Stimulated activated CD4-positive, alpha-beta T cell treated with anti-CD3 and anti-CD28 coated beads, Interleukin-4, amount 100 ng/mL, for 48 hours (primary cell): Measurements from ENCODE around the gene KLHL10.
"Not testable (repeated sequence)": the region's sequence is repeated elsewhere in the genome, so short reads cannot be mapped to it uniquely, and the experiment has no call there.

Experiments used
- DNase-seq, 2 donors: peaks; one replicate each; pipeline ENCODE4 v3.0.0-alpha.2; 2020; ENCODE audit warnings: low read depth in 2 of 2

Gene KLHL10

DNA sequence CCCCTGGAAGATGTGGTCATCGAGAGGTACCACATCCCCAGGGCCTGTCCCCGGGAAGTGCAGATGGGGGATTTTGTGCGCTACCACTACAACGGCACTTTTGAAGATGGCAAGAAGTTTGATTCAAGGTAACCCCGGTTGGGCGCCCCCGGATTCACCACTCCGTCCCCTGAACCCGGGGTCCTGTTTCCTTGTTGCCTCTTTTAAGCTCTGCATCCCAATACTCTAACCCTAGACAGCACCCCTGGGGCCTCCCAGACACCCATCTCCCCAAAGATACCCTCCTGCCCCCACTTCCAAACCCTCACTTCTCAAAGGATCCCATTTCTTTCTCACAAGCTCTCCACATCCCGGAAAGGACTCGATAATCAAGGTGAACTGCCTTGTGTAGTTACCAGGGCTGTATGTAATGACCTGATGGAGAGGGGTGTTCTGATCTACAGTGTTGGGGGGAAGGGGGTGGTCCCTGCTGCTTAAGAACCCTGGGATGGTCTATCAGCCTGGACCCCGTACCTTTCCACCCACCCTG is 24.4 kb upstream of the KLHL10 start:
- no peak for DNase-seq

DNA sequence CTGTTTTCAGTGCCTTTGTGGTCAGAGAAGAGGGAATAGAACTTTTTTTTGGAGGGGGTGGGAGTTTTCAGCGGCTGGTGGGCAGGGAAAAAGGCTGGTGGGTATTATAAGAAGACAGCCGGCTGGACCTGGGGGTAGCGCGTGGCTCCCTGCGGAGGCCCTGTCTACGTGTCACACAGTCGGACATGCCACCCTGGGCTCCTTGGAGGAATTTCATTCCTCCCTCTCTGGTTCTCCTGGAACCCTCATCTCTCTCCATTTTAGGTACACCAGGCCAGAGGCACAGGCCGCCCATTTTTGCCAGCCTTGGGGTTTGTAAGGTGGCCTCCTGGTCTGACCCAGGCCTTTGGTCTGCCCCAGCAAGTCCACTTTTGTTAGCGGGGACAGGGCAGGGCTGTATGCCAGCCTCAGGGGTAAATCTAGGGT is 23.9 kb upstream of the KLHL10 start:
- no peak for DNase-seq

DNA sequence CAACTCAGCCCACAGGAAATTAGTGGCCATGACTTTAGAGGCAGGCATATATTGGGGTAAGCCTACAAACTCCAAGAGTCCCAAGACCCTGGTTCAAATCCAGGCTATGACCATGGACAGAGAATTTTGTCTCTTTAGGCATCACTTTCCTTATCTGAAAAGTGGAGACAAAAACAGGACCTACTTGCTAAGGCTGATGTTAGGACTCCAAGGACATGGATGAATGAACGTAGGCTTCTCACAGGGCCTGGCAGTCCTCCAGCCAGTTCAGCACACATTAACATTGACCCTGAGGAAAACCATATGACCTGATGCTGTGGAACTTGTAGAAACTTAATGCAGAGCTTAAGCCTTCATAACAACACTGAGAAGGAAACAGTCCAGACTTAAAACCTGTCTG is 23.4 kb upstream of the KLHL10 start:
- no peak for DNase-seq

DNA sequence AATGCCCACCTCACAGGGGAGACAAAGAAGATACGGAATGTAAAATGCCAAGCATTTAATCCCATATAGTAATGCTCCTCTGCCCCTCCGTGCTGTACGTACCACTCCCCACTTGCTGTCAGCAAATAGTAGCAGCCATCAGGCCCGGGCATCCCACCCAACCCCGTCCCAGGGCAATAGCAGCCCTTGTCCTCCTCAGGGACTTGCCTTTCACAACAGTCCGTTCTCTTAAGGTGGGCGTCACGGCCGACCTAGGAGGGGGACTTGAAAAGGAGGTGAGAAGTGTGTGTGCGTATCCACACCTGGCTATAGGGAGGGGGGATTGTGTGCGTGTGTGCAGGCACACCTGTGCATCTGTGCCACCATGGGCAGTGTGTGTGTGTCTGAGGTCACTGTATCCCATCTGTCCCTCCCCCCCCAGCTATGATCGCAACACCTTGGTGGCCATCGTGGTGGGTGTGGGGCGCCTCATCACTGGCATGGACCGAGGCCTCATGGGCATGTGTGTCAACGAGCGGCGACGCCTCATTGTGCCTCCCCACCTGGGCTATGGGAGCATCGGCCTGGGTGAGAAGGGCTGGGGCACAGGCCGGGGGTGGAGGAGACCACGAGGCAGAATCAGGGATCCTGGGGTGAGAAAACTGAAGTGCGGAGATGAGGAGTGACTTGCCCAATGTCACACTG is 20.8 kb upstream of the KLHL10 start:
- DNase-seq, result no peak

DNA sequence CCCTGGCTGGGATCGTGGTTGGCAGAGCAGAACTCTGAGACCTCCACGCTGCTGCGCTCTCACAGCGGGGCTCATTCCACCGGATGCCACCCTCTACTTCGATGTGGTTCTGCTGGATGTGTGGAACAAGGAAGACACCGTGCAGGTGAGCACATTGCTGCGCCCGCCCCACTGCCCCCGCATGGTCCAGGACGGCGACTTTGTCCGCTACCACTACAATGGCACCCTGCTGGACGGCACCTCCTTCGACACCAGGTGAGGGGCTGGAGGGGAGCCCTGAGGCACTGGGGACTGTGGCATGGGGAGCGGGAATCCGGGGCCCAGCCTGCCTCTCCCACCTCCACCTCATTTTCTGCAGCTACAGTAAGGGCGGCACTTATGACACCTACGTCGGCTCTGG is 19.6 kb upstream of the KLHL10 start:
- DNase-seq, result no peak

DNA sequence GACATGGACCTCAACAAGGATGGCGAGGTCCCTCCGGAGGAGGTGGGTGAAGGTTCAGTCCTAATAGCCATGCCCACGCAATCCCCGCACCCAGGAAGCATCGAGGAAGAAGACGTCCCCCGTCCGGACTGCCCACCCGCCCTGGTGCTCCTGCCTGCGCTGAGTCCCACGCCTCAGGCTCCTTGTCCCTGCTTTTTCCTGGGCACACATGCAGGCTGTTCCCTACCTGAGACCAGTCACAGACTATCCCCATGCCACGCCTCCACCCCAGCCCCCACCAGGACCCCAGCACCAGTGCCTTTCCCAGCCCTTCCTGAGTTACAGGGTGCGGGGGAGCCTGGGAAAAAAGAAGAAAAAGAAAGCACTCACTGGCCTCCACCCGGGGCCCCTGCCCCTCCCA is 15.8 kb upstream of the KLHL10 start:
- no peak for DNase-seq

DNA sequence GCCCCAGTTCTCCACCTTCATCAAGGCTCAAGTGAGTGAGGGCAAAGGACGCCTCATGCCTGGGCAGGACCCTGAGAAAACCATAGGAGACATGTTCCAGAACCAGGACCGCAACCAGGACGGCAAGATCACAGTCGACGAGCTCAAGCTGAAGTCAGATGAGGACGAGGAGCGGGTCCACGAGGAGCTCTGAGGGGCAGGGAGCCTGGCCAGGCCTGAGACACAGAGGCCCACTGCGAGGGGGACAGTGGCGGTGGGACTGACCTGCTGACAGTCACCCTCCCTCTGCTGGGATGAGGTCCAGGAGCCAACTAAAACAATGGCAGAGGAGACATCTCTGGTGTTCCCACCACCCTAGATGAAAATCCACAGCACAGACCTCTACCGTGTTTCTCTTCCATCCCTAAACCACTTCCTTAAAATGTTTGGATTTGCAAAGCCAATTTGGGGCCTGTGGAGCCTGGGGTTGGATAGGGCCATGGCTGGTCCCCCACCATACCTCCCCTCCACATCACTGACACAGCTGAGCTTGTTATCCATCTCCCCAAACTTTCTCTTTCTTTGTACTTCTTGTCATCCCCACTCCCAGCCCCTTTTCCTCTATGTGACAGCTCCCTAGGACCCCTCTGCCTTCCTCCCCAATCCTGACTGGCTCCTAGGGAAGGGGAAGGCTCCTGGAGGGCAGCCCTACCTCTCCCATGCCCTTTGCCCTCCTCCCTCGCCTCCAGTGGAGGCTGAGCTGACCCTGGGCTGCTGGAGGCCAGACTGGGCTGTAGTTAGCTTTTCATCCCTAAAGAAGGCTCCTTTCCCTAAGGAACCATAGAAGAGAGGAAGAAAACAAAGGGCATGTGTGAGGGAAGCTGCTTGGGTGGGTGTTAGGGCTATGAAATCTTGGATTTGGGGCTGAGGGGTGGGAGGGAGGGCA is 15.1 kb upstream of the KLHL10 start:
- DNase-seq, result no peak

DNA sequence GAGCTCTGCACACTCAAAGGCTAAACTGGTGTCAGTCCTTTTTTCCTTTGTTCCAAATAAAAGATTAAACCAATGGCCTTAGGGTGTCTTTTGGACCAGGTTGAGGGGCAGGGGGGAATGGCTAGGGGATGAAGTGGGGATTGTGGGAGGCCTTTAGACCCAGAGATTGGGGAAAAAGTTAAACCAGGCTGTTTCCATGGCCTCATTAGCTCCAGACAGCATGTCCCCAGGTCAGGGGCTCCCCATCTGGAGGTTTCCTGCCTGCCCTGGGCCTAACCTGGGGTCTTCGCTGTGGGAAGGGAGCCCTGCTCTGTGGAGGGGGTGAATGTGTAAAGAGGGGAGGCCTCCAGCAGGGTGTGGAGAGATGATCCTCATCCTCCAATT is 14.5 kb upstream of the KLHL10 start:
- DNase-seq, result no peak

DNA sequence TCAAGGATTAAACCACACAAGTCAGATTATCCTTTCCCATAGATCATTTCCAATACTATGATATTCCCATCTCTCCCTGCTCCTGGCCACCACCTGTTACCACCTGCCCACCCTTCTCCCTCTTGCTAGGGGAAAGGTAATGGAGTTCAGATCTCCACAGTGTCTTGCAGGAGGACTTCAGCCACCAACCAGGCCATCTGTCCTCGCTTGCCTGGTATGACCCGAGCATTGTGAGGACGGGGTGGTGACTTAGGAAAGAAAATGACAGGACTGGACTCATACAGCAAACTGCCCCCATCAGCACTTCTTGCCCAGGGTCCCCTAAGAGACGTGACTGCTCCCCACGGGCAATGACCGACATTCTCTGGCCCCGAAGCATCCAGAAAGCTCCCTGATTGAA is 14.0 kb upstream of the KLHL10 start:
- DNase-seq, result no peak

DNA sequence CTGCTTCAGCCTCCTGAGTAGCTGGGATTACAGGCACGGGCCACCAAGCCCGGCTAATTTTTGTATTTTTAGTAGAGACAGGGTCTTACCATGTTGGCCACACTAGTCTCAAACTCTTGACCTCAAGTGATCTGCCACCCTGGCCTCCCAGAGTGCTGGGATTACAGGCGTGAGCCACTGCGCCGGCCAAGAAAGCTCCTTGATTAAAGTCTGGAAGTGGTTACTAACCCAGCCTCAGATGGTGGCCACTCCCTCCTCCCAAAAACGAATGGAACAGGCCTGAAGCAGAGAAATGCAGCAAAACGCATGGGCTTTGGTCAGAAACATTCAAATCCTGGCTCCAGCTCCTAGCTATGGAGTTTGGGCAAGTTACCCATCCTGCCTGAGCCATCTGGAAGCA is 13.5 kb upstream of the KLHL10 start:
- no peak for DNase-seq

DNA sequence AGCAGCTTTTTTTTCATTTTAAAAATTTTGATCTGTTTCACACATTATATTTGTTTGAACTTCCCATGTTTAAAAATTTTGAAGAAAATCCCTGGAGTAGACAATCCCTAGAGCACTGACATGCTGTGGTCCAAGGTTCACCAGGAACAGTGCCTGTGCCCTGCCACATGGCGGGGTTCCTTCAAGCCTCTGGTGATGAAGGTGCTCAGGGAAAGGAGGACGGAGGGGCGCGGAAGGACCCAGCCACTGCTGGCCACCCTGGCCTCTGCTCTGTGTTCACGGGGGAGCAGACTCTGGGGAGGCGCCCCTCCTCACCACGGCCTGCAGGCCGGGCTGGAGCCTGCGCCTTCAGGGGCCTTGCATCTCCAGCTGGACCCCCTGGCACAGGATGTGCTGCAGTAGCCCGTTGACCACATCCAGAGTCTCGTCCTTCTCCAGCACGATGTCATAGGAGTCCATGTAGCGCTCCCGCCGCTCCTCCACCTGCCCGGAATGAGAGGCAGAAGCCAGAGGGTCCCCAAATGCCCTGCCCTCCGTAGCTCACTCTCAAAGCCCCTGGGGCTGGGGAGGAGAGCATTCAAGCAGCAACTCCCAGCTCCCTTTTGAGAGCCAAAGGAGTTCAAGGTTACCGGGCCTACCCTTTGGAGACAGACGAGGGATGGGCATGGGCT is 12.3 kb upstream of the KLHL10 start:
- no peak for DNase-seq

DNA sequence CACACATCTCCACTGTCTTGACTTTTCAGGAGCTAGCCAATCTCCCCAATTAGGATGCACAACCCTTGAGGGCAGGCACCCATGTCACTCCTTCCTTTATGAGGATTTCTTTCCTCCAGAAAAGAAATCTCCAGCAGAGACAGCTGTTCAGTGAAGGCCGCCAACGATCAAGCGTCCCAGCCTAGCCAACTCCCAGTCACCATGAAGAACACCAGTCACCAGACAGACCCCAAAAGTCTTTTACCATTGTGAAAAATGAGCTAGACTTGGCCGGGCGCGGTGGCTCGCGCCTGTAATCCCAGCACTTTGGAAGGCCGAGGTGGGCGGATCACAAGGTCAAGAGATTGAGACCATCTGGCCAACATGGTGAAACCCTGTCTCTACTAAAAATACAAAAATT is 7.7 kb upstream of the KLHL10 start:
- DNase-seq, result not testable (repeated sequence)

DNA sequence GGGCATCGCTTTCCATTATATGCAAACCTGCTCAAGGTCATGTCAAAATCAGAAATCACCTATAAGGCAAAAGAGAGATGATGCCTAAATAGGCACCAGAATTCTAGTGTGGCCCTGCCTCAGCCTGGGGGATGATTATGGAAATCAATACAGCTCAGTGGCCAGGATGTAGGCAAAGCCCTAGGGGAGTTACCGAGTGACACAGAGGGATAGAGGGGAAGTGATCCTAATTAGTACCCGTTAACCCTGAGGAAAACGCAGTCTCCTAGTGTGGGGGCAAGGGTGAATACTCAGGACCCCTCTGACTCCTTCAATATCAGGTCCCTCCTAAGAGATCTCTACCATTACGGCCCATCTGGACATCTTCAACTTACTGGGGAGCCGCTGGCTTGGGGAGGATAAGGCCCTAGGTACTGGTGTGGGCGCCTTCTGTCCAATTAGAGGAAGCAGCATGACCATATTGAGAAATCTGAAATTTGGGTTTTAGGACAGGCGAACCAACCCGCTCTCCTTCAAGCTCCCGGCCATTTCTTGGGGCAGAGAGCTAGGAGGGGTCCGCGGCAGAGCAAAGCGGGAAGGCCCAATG is 2.3 kb upstream of the KLHL10 start:
- no peak for DNase-seq

DNA sequence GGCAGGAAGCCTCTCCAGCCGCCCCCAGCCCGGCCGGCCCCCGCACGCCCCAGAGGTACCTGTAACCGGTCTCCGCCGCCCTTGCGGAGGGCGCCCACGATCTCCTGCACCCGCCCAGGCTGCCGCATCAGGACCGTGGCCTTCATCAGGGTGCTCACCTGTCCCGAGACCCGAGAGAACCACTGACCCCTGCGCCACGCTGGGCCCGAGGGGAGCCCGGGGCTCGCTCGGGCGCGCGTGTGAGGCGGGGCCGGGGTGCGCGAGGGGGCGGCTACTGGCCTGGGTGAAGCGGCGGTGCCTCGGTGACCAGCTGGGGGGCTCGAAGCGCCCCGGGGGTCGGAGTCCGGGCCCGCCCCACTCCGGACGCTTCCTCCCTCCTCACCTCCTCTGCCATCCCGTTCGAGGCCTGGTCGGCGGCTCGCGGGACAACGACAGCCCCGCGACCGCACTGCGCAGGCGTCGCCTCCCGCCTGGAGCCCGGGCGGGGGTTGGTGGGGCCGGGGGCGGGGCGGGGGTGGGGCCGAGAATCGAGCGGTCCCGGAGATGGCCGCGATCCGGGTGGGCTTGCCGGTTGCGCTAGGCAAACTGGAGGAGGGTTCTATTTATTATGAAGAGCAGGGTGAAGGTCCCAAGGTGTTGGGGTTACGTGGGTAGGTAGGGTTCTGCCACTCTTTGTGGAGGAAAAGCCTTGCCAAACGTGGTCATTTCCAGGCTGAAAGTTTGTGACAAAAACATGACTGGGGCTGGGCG is 1.6 kb upstream of the KLHL10 start, which contains the start of gene NT5C3B:
Gene NT5C3B (minus strand): TSS at position 433 of the 750 bp plus-strand sequence. CDS start 39 bp downstream, at position 394.
- DNase-seq, result peak; percentile 21 to 28

DNA sequence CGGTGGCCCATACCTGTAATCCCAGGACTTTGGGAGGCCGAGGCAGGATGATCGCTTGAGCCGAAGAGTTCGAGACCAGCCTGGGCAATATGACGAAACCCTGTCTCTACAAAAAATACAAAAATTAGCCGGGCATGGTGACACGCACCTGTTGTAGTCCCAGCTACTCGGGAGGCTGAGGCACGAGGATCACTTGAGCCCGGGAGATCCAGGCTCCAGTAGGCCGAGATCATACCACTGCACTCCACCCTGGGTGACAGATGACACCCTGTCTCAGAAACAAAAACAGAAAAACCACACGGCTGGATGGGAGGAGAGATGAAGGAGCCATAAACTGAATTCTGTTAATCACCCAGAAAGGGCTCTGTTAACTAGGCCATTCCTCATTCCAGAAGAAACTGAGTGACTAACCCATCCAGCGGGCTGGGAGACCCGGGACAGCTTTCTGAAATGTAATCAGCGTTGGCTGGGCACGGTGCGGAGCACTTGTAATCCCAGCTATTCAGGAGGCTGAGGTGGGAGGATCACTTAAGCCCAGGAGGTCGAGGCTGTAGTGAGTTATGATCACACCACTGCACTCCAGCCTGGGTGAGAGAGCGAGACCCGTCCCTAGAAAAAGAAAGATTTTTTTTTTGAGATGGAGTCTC is 952 bp upstream of the KLHL10 start:
- DNase-seq, result no peak

DNA sequence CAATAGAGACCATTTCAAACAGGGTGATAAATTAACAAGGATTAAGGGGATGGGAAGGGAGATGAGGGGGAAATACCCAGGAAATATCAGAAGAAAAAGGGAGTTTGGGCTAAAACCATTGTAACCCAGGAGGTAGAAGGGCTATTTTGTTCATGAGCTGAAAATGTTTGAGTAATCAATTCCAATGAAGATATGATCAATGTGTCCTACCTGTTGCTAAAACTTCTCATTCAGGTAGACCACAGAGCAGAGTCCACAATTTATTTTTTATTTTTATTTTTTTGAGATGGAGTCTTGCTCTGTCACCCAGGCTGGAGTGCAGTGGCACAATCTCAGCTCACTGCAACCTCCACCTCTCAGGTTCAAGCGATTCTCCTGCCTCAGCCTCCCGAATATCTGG is 1.8 kb downstream of the KLHL10 start:
- DNase-seq, result not testable (repeated sequence)

DNA sequence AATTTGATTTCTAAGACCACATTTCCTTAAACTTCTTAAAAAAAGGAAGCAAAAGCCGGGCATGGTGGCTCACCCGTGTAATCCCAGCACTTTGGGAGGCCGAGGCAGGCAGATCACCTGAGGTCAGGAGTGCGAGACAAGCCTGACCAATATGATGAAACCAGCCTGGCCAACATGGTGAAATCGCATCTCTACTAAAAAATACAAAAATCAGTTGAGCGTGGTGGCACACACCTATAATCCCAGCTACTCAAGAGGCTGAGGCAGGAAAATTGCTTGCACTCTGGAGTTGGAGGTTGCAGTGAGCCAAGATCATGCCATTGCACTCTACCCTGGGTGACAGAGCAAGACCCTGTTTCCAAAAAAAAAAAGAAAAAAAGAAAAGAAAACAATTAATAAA is 3.2 kb downstream of the KLHL10 start:
- DNase-seq, result not testable (repeated sequence)

DNA sequence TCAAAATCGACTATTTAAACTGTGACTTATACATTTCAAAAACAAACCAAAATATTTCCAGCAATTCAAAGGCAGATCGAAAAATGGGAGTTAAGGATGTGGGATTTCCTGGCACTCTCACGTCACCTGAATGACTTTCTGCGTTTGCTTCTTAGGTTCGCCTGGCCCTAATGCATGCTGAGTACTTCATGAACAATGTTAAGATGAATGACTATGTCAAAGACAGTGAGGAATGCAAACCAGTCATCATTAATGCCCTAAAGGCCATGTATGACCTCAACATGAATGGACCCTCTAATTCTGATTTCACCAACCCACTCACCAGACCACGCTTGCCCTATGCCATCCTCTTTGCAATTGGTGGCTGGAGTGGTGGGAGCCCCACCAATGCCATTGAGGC is 7.3 kb downstream of the KLHL10 start:
- no peak for DNase-seq

DNA sequence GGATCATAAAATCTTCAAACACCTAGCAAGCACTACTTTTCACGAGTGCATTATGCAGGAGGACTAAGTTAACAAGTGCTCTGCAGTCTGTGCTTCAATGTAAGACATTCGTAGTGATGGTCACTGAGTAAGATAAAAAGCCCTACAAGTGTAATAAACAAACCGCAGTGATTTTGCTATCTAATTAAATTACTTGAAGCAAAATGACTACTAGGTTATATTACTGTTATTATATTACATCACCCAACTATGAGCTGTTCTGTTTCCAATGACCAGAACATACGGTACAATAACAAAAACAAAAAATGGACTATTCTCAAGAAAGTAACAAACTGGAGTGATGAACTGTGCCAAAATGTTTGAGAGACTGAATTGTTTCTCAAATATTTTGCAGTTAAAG is 11.2 kb downstream of the KLHL10 start:
- DNase-seq, result no peak

DNA sequence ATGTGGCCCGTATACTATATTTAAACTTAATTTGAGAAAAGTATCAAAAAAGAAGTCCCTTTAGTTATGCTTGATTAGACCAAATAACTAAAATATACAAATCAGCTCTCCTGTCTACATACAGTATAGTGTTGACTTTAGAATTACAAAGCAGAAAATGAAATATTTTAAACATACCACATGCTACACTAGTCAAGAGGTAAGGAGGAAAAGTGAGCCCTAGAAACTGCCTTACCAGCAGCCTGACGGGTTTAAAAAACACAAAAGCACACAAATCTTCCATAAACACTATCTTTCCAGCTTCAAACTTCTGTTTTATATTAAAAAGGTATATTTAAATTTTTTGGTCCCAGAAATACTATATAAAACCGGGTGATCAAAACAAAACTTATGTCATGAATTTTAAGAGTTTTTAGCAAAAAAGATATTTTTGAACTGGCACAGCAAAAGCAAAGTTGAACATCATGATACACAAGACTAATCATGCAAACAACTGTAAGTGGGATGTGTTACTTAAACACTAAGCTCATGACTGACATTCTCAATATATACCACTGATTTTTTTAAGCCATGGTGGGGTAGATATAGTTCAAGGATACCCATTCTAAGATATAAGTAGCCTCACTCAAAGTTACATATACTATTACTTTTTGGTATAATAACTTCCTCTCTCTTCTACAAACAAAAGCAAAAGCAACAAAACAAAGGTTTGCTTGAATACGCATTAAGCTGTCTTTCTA is 11.8 kb downstream of the KLHL10 start:
- DNase-seq, result no peak
